ENCODE measurements around the gene AOPEP. TPM values are rescaled to one million over a fixed set of nuclear protein-coding genes. Genes with fewer than 3 reads are reported as not detected.

Gene AOPEP
- polyA plus RNA-seq, 1 of the 3 experiments (the other 2 are of a cell fraction) = 54.6 TPM

GRCh38 chr9:94921092-94921471 is 194.6 kb downstream of the AOPEP start (continued):
- TF ChIP-seq USF2 (IDR thresholded peaks at IDR 0.05; ENCODE audit: borderline replicate concordance, low read depth, low read length) (no peak), TAF1 (IDR thresholded peaks at IDR 0.05; ENCODE audit: borderline replicate concordance, low read depth, low read length) (no peak), NRF1 (IDR thresholded peaks at IDR 0.05; ENCODE audit: low read depth, low read length) (no peak), GATA2 (CRISPR knock-in tag; IDR thresholded peaks at IDR 0.05) (no peak), RAD21 (IDR thresholded peaks at IDR 0.05; ENCODE audit: low read length) (no peak), SIN3A (IDR thresholded peaks at IDR 0.05; ENCODE audit: borderline replicate concordance, low read depth, low read length) (no peak), PBX3 (IDR thresholded peaks at IDR 0.05) (peak; percentile 95), JUND (IDR thresholded peaks at IDR 0.05) (peak; percentile 71)

GRCh38 chr9:94921656-94922055 is 195.2 kb downstream of the AOPEP start:
- Histone ChIP-seq H3K9me2 (no peaks in the 10 kb centered on the region), H3K36me3 (replicated peaks in 1 of 2; ENCODE audit: control insufficient read depth in 1 of 2, insufficient read depth in 2 of 2, low read length in 1 of 2) (peaks cover 0 to 6% of the 10 kb centered on the region in 2 experiments), H4K20me1 (ENCODE audit: insufficient read depth) (no peaks in the 10 kb centered on the region), H3K4me3 (ENCODE audit: low read depth in 2 of 2, low read length in 1 of 2) (peak overlapping the region; percentile 15 to 52; a peak in 3 of 4 replicates), H3K9ac (peak overlapping the region; percentile 82), H3K27ac (ENCODE audit: low read depth in 2 of 2, low read length in 1 of 2) (peak overlapping the region; percentile 97 to 98), H2AFZ (ENCODE audit: low read depth) (no peak overlapping the region; the same call in 1 of the 2 replicates), H3K4me2 (peak overlapping the region; percentile 85), H3K27me3 (ENCODE audit: insufficient read depth) (no peaks in the 10 kb centered on the region), H3K9me3 (no peaks in the 10 kb centered on the region), H3K4me1 (ENCODE audit: control insufficient read depth in 1 of 2, insufficient read depth in 2 of 2, low read depth in 1 of 2, low read length in 1 of 2) (peaks cover 36 to 72% of the 10 kb centered on the region in 2 experiments), H3K79me2 (ENCODE audit: insufficient read depth) (peaks cover 32% of the 10 kb centered on the region; the same call in 1 of the 2 replicates), H3F3A (replicated peaks; ENCODE audit: insufficient read depth) (peaks cover 47% of the 10 kb centered on the region)
- DNase-seq = no peak
- POLR2A ChIA-PET = no interaction called here
- WGBS (ENCODE audit: low lambda C conversion rate) = 48% methylated on average over 11 of the region's 11 CpGs
- CTCF ChIA-PET = interaction anchor here (0.8 kb wide), 1 partner anchor 86 kb away, joined by 5 read pairs; no protein-coding TSS in a partner anchor
- TF ChIP-seq NFIC (IDR thresholded peaks at IDR 0.05; ENCODE audit: borderline replicate concordance) (no peak), EP300 (IDR thresholded peaks at IDR 0.05; ENCODE audit: borderline replicate concordance in 1 of 2, low read depth in 1 of 2, low read length in 1 of 2) (no peak), GABPA (IDR thresholded peaks at IDR 0.05; ENCODE audit: low read depth) (no peak; the same call in 1 of the 2 replicates)

- H3K9me3 ChIP-seq = no peaks in the 10 kb centered on the region
- no peak overlapping the region for H2AFZ ChIP-seq (ENCODE audit: low read depth)
- no peak for DNase-seq
- H3K27me3 ChIP-seq (ENCODE audit: insufficient read depth) = no peaks in the 10 kb centered on the region
- peaks cover 0 to 6% of the 10 kb centered on the region in 2 experiments for H3K36me3 ChIP-seq (replicated peaks in 1 of 2; ENCODE audit: control insufficient read depth in 1 of 2, insufficient read depth in 2 of 2, low read length in 1 of 2)
- WGBS (ENCODE audit: low lambda C conversion rate) = 29% methylated on average over 7 of the region's 10 CpGs
- peak overlapping the region; percentile 13 to 15; a peak in 3 of 4 replicates for H3K4me3 ChIP-seq (ENCODE audit: low read depth in 2 of 2, low read length in 1 of 2)
- POLR2A ChIA-PET = no interaction called here
- peak overlapping the region; percentile 82 for H3K9ac ChIP-seq
- CTCF ChIA-PET = interaction anchor here (0.8 to 1.5 kb wide), 3 partner anchors 86 to 210 kb away, joined by 3 to 5 read pairs (median 4); no protein-coding TSS in a partner anchor
- no peaks in the 10 kb centered on the region for H3K9me2 ChIP-seq
- H3K4me2 ChIP-seq = peak overlapping the region; percentile 85
- peaks cover 36 to 71% of the 10 kb centered on the region in 2 experiments for H3K4me1 ChIP-seq (ENCODE audit: control insufficient read depth in 1 of 2, insufficient read depth in 2 of 2, low read depth in 1 of 2, low read length in 1 of 2)
- H3F3A ChIP-seq (replicated peaks; ENCODE audit: insufficient read depth) = peaks cover 47% of the 10 kb centered on the region
- peak overlapping the region; percentile 97 to 98 for H3K27ac ChIP-seq (ENCODE audit: low read depth in 2 of 2, low read length in 1 of 2)
- no peaks in the 10 kb centered on the region for H4K20me1 ChIP-seq (ENCODE audit: insufficient read depth)
- peaks cover 32% of the 10 kb centered on the region; the same call in 1 of the 2 replicates for H3K79me2 ChIP-seq (ENCODE audit: insufficient read depth)
- peak; percentile 11; the same call in 1 of the 2 replicates for TF ChIP-seq REST (IDR thresholded peaks at IDR 0.05; ENCODE audit: low read depth, low read length)
- peak; percentile 96 for TF ChIP-seq NFIC (IDR thresholded peaks at IDR 0.05; ENCODE audit: borderline replicate concordance)
- peak; percentile 11; the same call in 1 of the 2 replicates for TF ChIP-seq RCOR1 (IDR thresholded peaks at IDR 0.05; ENCODE audit: low read length)
- TF ChIP-seq CTCF (IDR thresholded peaks at IDR 0.05) = no peak
- TF ChIP-seq MAX (IDR thresholded peaks at IDR 0.05; ENCODE audit: low read depth) = peak; percentile 89
- no peak for TF ChIP-seq FOXJ3 (CRISPR knock-in tag; IDR thresholded peaks at IDR 0.05)
- TF ChIP-seq RXRA (IDR thresholded peaks at IDR 0.05; ENCODE audit: borderline replicate concordance, low read depth) = peak; percentile 71; the same call in 1 of the 2 replicates
- no peak for TF ChIP-seq RFX5 (IDR thresholded peaks at IDR 0.05; ENCODE audit: low read length)
Measured at GRCh38 chr9:94922098-94922607, 195.7 kb downstream of the AOPEP start.
